ENCODE measurements around the gene IQGAP2.

Gene IQGAP2

DNA sequence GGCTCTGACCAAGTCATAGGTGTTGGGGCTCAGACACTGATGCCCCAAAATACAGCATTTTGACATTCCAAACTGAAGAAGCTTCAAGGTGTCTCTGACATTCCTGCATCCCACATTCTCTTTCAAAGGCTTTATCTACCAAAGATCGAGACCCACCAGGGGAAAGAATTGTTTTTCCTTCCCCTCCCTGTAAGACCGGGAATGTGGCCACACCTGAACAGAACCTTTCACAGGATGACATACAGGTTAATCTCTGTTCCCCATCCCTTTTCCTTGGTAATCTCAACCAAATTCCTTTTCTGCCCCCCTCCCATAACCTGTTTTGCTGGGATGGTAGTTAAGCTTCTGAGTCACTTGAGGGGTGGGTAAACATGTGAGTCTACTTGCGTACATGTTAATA, 72.3 kb downstream of the IQGAP2 start:
- no peak for TF ChIP-seq POLR2A (IDR thresholded peaks at IDR 0.05; ENCODE audit: low read depth, low read length)
- FAIRE-seq (no peak), DNase-seq (ENCODE audit: insufficient read length, low spot score) (no peak)

DNA sequence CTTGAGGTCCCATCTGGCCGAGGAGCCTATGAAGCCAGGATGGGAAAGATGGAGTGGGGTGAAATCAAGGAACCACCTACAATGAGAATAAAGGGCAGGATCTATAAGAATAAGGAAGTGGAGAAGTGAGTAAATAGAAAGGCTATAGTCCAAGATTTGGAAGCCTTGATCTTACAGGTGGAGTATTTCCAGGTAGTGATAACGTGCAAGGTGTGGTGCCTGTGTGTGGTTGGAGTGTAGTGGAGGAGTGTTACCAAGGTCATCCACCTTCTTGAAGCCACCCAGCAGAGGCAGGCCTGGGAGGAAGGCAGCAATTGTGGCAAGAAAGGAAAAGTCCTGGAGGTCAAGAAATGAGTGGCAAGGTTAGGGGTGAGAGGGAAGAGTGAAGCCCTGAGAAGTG, 72.9 kb downstream of the IQGAP2 start:
- no peak for TF ChIP-seq POLR2A (IDR thresholded peaks at IDR 0.05; ENCODE audit: low read depth, low read length)
- no peak for FAIRE-seq
- DNase-seq (ENCODE audit: insufficient read length, low spot score) = no peak

DNA sequence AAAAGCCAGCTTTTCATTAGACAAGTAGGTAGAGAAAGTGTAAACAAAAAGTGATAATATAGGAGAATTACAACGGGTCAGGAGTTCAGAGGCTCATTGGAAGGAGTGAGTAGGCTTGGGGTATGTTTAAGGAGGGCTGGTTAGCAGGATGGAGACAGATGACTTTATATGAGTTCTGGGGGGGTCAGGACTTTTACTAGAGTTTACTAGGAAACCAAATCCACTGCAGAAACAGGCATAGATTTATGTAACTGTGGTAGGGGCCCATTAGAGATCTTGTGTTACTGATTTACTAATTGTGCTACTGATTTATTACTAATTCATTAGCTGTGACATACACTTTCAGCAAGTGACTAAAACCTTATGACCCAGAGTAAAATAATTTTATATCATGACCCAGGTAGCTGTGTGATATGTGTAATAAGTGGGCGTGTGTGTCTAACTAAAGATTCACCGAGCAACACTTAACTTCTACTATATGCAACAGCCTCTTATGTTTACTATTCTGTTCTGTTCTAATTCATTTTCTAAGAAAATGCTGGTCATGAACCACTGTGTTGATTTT, 73.5 kb downstream of the IQGAP2 start:
- no peak for TF ChIP-seq POLR2A (IDR thresholded peaks at IDR 0.05; ENCODE audit: low read depth, low read length)
- FAIRE-seq (no peak), DNase-seq (ENCODE audit: insufficient read length, low spot score) (no peak)

DNA sequence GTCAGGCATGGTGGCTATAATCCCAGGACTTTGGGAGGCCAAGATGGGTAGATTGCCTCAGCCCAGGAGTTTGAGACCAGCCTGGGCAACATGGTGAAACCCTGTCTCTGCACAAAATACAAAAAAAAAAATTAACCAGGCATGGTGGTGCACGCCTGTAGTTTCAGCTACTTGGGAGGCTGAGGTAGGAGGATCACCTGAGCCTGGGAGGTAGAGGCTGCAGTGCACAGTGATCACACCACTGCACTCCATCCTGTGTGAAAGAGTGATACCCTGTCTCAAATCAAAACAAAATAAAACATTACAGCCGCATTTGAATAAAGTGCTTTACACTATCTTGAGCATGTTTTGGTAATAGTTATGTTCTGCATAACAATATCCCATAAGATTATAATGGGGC, 74.0 kb downstream of the IQGAP2 start:
- DNase-seq (ENCODE audit: insufficient read length, low spot score) (no peak), FAIRE-seq (no peak)
- TF ChIP-seq POLR2A (IDR thresholded peaks at IDR 0.05; ENCODE audit: low read depth, low read length) = no peak

DNA sequence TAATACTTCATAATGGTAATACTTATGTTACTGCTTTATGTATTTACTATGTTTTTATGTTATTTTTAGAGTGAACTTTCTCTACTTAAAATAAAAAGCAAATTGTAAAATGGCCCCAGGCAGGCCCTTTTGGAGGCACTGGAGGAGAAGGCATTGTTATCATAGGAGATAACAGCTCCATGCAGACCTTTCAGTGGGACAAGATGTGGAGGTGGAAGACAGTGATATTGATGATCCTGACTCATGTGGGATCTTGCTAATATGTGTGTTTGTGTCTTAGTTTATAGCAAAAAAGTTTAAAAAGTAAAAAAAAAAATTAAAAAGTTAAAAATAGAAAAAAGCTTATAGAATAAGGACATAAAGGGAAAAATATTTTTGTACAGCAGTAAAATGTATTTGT, 74.5 kb downstream of the IQGAP2 start:
- FAIRE-seq = no peak
- no peak for DNase-seq (ENCODE audit: insufficient read length, low spot score)
- no peak for TF ChIP-seq POLR2A (IDR thresholded peaks at IDR 0.05; ENCODE audit: low read depth, low read length)

DNA sequence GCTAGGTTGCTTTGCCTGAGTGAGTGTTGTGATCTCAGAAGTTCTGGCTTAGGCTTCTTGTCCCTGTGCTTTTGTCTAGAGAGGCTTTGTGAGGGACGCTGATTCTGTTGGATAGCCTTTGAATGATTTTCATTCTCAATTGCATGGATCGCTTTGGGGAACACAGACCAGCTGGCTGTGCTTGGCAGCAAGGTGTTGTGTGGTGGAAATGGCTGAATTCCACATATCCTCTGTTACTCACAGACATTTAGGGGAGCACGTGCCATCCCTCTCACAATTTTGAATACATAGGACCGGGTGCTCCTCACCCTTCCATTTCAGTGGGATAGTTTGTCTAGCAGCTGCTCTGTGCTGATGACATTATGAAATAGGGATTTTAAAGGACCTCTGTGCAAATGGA, 76.2 kb downstream of the IQGAP2 start:
- no peak for TF ChIP-seq POLR2A (IDR thresholded peaks at IDR 0.05; ENCODE audit: low read depth, low read length)
- DNase-seq (ENCODE audit: insufficient read length, low spot score) (no peak), FAIRE-seq (no peak)

DNA sequence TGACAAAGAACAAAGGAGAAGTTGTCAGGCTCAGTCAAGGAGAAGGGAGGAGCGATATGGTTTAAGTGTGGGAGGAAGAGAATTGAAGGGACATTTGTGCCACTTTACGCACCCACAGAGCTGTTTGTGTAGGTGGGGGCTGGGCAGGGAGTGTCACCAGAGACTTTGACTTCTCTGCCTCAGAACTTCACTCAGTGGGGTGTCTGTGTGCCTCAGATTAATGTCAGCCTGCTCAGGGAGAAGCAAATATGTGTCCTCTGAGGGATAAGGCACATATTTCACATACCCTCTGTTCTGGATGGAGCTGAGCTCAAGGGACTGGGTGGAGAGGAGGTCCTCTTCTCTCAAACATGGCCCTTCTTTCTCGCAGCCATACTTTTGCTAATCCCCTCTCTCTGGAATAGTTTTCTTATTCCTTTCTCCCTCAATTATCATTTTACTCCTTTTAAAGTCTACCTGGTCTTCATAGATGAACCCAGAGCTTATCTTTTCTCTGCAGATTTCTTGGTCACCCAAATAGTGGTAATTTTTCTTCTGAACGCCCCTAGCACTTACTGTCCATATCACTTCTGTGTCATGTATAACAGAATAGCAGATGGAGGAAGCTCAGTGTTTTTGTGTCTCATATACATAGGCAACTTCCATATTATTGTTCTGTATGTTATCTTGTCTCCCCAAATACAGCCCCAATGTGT, 77.0 kb downstream of the IQGAP2 start:
- DNase-seq (ENCODE audit: insufficient read length, low spot score) = no peak
- no peak for FAIRE-seq
- TF ChIP-seq POLR2A (IDR thresholded peaks at IDR 0.05; ENCODE audit: low read depth, low read length) = no peak

DNA sequence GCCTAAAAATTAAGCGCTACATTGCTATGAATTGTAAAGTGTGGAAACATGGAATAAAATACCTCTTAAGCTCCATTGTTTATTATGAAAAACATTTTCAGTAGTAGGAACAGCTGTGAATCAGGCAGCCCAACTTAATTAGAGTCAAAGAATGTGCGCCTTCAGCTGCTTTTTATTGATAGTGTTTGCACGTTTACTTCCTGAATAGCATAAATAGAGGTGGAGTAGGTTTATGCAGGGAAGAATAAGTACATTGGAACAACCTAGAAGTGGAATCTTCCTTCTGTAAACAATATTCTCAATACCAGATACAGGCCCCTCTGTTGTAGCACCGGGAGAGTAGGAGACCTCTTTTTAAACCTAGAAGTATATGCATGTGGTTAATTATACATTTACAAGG, 79.9 kb downstream of the IQGAP2 start:
- TF ChIP-seq POLR2A (IDR thresholded peaks at IDR 0.05; ENCODE audit: low read depth, low read length) = no peak
- DNase-seq (ENCODE audit: insufficient read length, low spot score) = no peak
- no peak for FAIRE-seq

DNA sequence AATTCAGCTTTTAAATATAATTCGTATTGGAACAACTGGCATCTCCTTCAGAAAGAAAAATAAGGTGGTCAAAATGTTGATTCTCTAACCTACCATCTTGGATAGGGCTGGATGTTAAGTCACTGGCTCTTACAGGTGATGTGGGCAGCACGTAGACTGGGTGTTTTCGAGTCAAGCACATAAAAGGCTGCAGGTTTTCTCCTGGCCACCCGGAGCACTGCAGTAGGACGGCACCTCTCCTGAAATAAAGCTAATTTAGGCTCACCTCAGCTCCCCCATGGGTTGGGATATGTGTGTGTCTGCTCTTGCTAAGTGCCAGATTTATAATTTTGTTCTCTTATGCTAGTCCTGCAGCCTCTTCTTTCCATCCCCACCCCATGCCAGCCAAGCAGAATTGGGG, 80.3 kb downstream of the IQGAP2 start:
- TF ChIP-seq POLR2A (IDR thresholded peaks at IDR 0.05; ENCODE audit: low read depth, low read length) = no peak
- DNase-seq (ENCODE audit: insufficient read length, low spot score) (no peak), FAIRE-seq (no peak)

DNA sequence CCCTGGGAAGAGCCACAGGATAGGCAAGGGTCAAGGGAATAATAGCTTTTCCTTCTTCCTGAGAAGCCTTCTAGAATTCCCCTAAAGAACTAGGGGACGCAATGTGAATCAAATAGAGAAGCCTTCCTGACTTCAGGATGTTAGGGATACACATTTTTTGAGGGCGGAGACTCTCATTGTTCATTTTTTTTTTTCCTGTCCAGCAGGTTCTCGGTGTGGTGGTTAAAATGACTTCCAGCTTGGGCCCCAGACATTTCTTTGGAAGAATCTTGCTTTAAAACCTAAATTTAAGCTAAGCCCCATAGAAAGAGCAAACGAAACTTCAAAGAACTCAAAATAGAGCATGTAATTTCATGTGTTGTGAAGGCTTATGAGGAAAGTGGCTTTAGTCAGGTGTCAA, 80.8 kb downstream of the IQGAP2 start:
- FAIRE-seq (no peak), DNase-seq (ENCODE audit: insufficient read length, low spot score) (no peak)
- no peak for TF ChIP-seq POLR2A (IDR thresholded peaks at IDR 0.05; ENCODE audit: low read depth, low read length)

DNA sequence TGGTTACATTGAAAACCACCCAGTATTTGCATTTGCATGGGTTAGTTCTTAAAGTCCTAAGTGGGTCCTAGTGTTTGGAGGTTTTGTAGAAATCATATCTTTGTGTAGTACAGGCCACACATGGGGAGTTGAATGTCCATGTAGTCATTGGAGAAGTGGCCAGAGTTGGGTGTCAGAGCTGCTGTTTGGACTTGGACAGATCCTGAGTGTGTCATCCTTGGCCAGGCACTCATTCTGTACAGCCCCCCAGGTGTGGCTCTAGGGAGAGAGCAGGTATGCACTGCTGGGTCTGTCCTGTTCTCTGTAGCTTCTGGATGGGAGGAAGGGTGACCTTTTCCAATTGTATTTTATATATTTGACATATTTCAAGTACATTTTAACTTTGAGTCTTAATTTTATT, 82.4 kb downstream of the IQGAP2 start:
- DNase-seq (ENCODE audit: insufficient read length, low spot score) (no peak), FAIRE-seq (no peak)
- TF ChIP-seq POLR2A (IDR thresholded peaks at IDR 0.05; ENCODE audit: low read depth, low read length) = no peak

DNA sequence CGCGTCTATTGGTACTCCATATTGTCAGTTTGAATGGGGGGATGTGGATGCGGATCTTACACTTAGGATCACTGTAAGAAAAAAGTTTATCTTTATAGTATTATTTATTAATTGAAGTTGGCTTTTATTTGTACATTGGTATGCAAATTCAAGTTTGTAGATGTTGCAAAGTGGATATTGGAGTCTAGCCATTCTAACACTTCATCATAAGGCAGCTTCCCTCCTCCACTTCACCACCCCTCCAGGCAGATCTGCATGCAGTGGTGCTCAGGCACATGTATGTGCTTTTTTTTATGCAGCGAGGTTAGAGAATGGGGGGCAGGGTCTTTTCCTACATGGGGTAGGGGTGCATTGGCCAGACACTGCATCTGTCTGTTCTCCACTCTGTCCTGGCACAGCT, 84.3 kb downstream of the IQGAP2 start:
- TF ChIP-seq POLR2A (IDR thresholded peaks at IDR 0.05; ENCODE audit: low read depth, low read length) = no peak
- DNase-seq (ENCODE audit: insufficient read length, low spot score) (no peak), FAIRE-seq (no peak)

DNA sequence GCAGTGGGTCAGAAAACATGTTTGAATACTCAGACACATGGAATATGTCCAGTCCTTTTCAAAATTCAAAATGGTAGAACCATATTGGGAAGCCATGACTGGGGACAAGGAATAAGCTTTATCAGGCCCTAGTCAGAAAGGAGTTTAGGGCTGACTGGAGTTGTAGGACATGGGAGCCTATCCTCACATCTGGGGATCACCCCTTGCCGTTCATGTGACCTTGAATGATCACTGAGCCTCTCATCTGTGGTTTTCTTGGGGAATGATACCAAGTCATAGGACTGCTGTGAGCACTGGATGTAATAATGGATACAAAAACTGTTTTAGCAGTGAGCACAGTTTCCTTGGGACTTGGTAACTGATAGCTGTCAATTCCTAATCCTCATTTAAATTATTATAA, 84.7 kb downstream of the IQGAP2 start:
- no peak for FAIRE-seq
- TF ChIP-seq POLR2A (IDR thresholded peaks at IDR 0.05; ENCODE audit: low read depth, low read length) = no peak
- no peak for DNase-seq (ENCODE audit: insufficient read length, low spot score)

DNA sequence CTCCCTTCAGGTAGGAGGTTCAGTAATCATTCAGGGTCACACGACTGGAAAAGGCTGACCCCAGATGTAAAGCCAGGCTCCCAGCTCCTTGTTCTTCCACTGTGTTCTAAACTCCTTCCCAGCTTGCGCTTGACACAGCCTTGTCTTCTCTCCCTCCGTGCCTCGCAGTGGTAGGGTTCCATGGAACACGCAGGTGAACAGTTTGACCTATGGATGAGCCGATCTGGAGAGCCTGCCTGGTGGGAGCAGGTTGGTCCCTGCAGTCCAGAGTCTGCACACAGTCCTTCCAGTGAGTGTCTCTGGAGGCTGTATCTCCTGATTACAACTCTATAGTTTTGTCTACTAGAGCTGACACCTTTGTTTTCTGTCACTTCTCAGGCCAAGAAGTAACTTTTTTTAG, 85.9 kb downstream of the IQGAP2 start:
- DNase-seq (ENCODE audit: insufficient read length, low spot score) (no peak), FAIRE-seq (no peak)
- TF ChIP-seq POLR2A (IDR thresholded peaks at IDR 0.05; ENCODE audit: low read depth, low read length) = no peak

DNA sequence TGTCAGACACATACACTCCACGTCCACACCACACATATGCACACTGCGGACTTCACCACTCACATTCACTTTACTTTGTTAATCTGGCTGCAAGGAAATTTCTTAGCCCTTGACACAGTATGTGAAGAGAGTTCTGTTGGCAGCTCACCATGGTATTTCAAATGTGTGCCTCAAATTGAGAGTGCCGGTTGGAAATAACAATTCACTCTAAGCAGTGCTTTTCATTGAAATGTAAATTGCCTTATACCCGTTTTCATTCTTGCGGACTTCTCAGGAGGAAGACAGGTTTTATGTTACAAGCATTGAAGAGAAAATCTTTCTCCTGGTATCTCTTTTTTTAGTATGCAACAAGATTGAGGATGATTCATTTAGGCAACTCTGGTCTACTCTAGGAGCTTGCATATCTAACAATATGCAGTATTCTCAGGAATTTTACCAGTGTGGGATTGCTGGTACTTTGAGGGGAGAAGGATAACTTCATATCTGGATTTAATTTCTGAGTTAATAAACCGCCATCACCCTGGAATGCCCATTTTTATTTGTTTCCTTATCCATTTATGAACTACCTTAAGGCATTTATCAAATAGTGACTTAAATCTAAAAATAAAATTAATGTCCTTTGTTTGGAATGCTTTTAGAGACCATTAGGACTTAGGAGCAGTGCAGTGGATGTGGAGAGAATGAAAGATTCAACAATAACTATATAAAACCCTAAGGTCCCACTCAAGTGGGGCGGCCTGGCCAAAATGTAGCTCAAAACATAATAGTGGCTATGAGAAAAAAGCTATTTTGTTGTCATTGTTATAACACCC, 87.0 kb downstream of the IQGAP2 start:
- TF ChIP-seq POLR2A (IDR thresholded peaks at IDR 0.05; ENCODE audit: low read depth, low read length) = no peak
- FAIRE-seq (no peak), DNase-seq (ENCODE audit: insufficient read length, low spot score) (no peak)

All from H54 (cell line).